ENCODE measurements around the gene C4orf17.
"Not testable (repeated sequence)": the region's sequence is repeated elsewhere in the genome, so short reads cannot be mapped to it uniquely, and the experiment has no call there.

C4orf17 gene

GRCh38 chr4:99510721-99511120, at the start of gene C4orf17:
C4orf17 (plus strand) TSS chr4:99511021; CDS start chr4:99513082, 2,061 bp downstream.
- no peak for DNase-seq (ENCODE audit: low read depth, low spot score)

GRCh38 chr4:99461623-99462401, 49.0 kb upstream of the C4orf17 start:
- no peak for DNase-seq (ENCODE audit: low read depth, low spot score)

GRCh38 chr4:99462875-99463464, 47.9 kb upstream of the C4orf17 start:
- DNase-seq (ENCODE audit: low read depth, low spot score), result peak; percentile 25

- no peak for DNase-seq (ENCODE audit: low read depth, low spot score)
Observed at GRCh38 chr4:99463566-99463965, 47.3 kb upstream of the C4orf17 start.

GRCh38 chr4:99467887-99468286, 42.9 kb upstream of the C4orf17 start:
- DNase-seq (ENCODE audit: low read depth, low spot score), result no peak

- DNase-seq (ENCODE audit: low read depth, low spot score), result no peak
Observed at GRCh38 chr4:99468889-99469288, 41.9 kb upstream of the C4orf17 start.

- DNase-seq (ENCODE audit: low read depth, low spot score), result no peak
Observed at GRCh38 chr4:99471349-99471748, 39.5 kb upstream of the C4orf17 start.

- DNase-seq (ENCODE audit: low read depth, low spot score), result no peak
Observed at GRCh38 chr4:99471896-99472295, 38.9 kb upstream of the C4orf17 start.

- no peak for DNase-seq (ENCODE audit: low read depth, low spot score)
Observed at GRCh38 chr4:99473131-99473530, 37.7 kb upstream of the C4orf17 start.

- no peak for DNase-seq (ENCODE audit: low read depth, low spot score)
Observed at GRCh38 chr4:99483636-99484035, 27.2 kb upstream of the C4orf17 start.

GRCh38 chr4:99485212-99485611, 25.6 kb upstream of the C4orf17 start:
- no peak for DNase-seq (ENCODE audit: low read depth, low spot score)

GRCh38 chr4:99486648-99487047, 24.2 kb upstream of the C4orf17 start:
- not testable (repeated sequence) for DNase-seq (ENCODE audit: low read depth, low spot score)

- no peak for DNase-seq (ENCODE audit: low read depth, low spot score)
Observed at GRCh38 chr4:99490286-99490685, 20.5 kb upstream of the C4orf17 start.

GRCh38 chr4:99504804-99505502, 5.9 kb upstream of the C4orf17 start:
- DNase-seq (ENCODE audit: low read depth, low spot score), result no peak

- DNase-seq (ENCODE audit: low read depth, low spot score), result no peak
Observed at GRCh38 chr4:99506781-99507180, 4.0 kb upstream of the C4orf17 start.

GRCh38 chr4:99507349-99507748, 3.5 kb upstream of the C4orf17 start:
- no peak for DNase-seq (ENCODE audit: low read depth, low spot score)

GRCh38 chr4:99507762-99508161, 3.1 kb upstream of the C4orf17 start:
- DNase-seq (ENCODE audit: low read depth, low spot score), result no peak

GRCh38 chr4:99518601-99519295, 7.9 kb downstream of the C4orf17 start:
- no peak for DNase-seq (ENCODE audit: low read depth, low spot score)

GRCh38 chr4:99529228-99529627, 18.4 kb downstream of the C4orf17 start:
- no peak for DNase-seq (ENCODE audit: low read depth, low spot score)

- no peak for DNase-seq (ENCODE audit: low read depth, low spot score)
Observed at GRCh38 chr4:99529956-99530355, 19.1 kb downstream of the C4orf17 start.

- not testable (repeated sequence) for DNase-seq (ENCODE audit: low read depth, low spot score)
Observed at GRCh38 chr4:99534699-99535098, 23.9 kb downstream of the C4orf17 start.

- no peak for DNase-seq (ENCODE audit: low read depth, low spot score)
Observed at GRCh38 chr4:99536271-99536670, 25.4 kb downstream of the C4orf17 start.

All from iPS DF 19.7 (cell line).